RWPE1 (cell line): Measurements from ENCODE around the gene TNFSF18.

Source experiments
- CTCF ChIA-PET: fragments of 350-600 bp; sonication (Branson Sonifier 250); formaldehyde crosslinking; extraction: SDS; loops from one replicate; lab custom pipeline; 2021; lab: Yijun Ruan, JAX
- POLR2A ChIA-PET: fragments of 400-600 bp; formaldehyde crosslinking; extraction: SDS; loops from one replicate; lab custom pipeline; 2020; ENCODE audit warnings: antibody characterized with exemption; ENCODE audit not compliant: low non-redundant PET; lab: Yijun Ruan, JAX
- DNase-seq: peaks from one replicate; pipeline ENCODE4 v3.0.0; 2012; ENCODE audit warnings: low spot score
- H3K27ac ChIP-seq: fragments of 450-650 bp; 2 replicates; pipeline ENCODE4 v1.5.1; 2017
- TF ChIP-seq, protein P1 (sequence below): fragments of 450-650 bp; conservative IDR thresholded peaks from 2 replicates; pipeline ENCODE4 v1.5.1; 2017; ENCODE audit warnings: low read depth, mild to moderate bottlenecking

Gene TNFSF18

DNA sequence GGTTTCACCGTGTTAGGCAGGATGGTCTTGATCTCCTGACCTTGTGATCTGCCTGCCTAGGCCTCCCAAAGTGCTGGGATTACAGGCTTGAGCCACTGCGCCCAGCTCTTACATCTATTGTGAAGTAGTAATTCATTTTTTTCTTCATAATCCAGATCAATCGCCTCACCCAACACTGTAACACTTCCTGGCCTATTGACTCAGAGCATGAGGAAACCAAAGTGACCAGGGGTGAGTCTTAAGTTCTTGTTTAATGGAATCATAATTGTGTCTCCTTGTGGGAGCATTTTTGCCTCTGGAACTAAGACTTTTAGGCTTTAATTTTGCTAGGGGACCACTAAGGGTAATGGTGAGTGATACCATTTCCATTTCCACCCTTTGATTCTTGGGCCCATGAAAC, 27.4 kb downstream of the TNFSF18 start:
- no peak for DNase-seq
- ChIA-PET CTCF (interaction anchor here (0.7 kb wide), 1 partner anchor 47 kb away, joined by 7 read pairs; no protein-coding TSS in a partner anchor), POLR2A (no interaction called here)
- TF ChIP-seq, protein P1, sequence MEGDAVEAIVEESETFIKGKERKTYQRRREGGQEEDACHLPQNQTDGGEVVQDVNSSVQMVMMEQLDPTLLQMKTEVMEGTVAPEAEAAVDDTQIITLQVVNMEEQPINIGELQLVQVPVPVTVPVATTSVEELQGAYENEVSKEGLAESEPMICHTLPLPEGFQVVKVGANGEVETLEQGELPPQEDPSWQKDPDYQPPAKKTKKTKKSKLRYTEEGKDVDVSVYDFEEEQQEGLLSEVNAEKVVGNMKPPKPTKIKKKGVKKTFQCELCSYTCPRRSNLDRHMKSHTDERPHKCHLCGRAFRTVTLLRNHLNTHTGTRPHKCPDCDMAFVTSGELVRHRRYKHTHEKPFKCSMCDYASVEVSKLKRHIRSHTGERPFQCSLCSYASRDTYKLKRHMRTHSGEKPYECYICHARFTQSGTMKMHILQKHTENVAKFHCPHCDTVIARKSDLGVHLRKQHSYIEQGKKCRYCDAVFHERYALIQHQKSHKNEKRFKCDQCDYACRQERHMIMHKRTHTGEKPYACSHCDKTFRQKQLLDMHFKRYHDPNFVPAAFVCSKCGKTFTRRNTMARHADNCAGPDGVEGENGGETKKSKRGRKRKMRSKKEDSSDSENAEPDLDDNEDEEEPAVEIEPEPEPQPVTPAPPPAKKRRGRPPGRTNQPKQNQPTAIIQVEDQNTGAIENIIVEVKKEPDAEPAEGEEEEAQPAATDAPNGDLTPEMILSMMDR, result no peak
- H3K27ac ChIP-seq, result no peak overlapping the region

DNA sequence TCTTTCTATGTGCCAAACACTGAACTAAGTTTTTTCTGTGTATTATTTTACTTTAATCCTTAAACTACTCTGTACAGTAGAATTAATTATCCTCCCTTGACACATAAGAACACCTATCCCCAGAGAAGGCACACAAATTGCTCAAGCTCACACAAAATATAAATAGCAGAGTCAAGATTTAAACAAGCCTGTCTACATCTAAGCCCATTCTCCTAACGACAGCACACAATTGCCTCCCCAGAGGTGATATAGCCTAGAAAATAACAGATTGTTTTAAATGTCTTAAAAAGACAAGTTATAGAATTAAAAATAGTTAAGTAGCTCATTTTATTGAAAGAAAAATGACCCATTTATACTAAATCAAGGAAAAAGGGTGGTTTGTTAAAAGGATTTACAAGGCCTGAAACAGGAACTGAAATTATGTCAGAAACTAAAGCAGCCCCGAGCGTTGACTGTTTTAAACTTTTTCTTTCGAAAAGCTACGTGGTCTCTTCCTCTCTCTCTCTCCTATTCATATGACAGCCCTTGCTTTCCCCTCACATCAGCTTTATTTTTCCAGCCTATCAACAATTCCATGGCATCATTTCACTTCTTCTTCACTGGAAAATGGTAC, 30.5 kb downstream of the TNFSF18 start:
- no peak for DNase-seq
- H3K27ac ChIP-seq, result no peak overlapping the region
- POLR2A ChIA-PET, result no interaction called here
- TF ChIP-seq, protein P1, result no peak
- CTCF ChIA-PET, result no interaction called here

DNA sequence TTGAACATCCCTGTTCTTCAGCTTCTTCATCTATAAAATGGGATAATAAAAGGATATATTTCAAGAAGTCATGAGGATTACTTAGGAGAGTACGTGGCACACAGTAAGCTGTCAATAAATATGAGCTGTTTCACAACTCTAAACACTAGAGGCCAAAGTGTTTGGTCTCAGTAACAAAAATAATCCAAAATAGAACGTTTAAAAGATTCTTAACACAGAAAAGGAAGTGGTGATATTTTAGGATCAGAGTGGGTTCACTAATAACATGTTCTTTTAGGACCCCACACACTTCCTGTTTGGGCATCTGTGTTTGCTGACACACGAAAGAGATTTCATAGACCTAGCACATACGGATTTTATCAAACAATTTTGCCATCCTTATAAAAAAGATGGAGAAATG, 32.9 kb downstream of the TNFSF18 start:
- TF ChIP-seq, protein P1, result no peak
- ChIA-PET POLR2A (no interaction called here), CTCF (interaction anchor here (0.8 kb wide), 1 partner anchor 275 kb away, joined by 3 read pairs; no protein-coding TSS in a partner anchor)
- H3K27ac ChIP-seq, result no peak overlapping the region
- no peak for DNase-seq

DNA sequence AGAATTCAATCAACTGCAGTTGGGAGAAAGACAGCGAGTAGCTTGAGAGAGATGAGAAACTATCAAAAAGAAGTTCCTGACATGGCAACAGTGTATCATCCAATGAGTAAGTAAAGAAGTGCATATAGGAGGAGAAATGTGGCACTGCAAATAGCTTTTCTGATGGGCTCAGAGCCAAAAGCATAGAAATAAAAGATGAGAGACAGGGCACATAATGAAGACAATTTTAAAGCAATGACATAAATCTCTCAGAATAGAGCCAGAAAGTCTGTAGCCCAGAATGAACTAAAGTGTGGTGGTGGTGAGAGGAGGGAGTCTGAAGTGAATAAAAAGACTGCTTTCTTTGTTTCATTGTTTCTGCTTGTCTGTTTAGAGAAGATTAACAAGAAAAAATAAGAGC, 34.3 kb downstream of the TNFSF18 start:
- no peak overlapping the region for H3K27ac ChIP-seq
- ChIA-PET CTCF (no interaction called here), POLR2A (no interaction called here)
- TF ChIP-seq, protein P1, result no peak
- DNase-seq, result no peak

DNA sequence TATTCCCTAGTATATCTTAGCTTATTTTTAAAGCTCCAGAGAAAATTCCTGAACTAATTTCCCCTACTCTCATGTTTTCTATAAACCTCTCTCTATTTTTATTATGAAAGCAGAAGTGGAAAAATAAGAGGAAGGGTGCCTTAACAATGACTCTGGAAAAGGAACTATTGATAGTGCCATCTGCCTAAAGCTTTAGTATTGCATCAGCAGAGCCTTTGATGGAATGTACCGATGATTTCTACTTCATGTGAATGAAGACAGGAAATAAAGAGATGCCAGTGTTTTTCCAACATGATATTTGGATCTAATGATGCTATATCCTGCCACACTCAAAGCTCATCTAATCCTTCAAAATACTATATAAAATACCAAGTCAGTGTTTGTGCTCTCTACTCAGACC, 35.1 kb downstream of the TNFSF18 start:
- no peak overlapping the region for H3K27ac ChIP-seq

DNA sequence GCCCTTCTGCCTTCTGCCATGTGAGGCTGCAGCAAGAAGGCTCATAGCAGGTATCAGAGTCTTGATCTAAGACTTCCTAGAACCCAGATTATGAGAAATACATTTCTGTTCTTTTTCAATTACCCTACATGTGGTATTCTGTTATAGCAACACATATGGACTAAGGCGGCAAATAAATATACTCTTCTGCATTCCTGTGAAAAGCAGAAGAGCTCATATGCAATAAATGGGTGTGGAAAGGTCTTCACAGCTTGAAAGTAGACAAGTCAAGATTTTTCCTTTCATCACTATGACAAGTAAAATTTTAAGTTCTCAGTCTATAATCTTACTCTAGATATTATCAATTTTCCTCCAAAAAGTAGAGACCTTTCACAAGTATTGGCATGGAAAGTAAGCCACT, 36.6 kb downstream of the TNFSF18 start:
- DNase-seq, result no peak
- no peak overlapping the region for H3K27ac ChIP-seq
- TF ChIP-seq, protein P1, result no peak
- CTCF ChIA-PET, result interaction anchor here (0.7 kb wide), 1 partner anchor 238 kb away, joined by 4 read pairs; no protein-coding TSS in a partner anchor
- POLR2A ChIA-PET, result no interaction called here

More for the DNA sequence above, 35.1 kb downstream of the TNFSF18 start:
- TF ChIP-seq, protein P1, result no peak
- POLR2A ChIA-PET, result no interaction called here
- CTCF ChIA-PET, result no interaction called here
- no peak for DNase-seq
